ENCODE data around the gene RAB15.
A peak's percentile ranks its signal among the peaks of the same experiment; 100 is the strongest.

Gene RAB15

DNA sequence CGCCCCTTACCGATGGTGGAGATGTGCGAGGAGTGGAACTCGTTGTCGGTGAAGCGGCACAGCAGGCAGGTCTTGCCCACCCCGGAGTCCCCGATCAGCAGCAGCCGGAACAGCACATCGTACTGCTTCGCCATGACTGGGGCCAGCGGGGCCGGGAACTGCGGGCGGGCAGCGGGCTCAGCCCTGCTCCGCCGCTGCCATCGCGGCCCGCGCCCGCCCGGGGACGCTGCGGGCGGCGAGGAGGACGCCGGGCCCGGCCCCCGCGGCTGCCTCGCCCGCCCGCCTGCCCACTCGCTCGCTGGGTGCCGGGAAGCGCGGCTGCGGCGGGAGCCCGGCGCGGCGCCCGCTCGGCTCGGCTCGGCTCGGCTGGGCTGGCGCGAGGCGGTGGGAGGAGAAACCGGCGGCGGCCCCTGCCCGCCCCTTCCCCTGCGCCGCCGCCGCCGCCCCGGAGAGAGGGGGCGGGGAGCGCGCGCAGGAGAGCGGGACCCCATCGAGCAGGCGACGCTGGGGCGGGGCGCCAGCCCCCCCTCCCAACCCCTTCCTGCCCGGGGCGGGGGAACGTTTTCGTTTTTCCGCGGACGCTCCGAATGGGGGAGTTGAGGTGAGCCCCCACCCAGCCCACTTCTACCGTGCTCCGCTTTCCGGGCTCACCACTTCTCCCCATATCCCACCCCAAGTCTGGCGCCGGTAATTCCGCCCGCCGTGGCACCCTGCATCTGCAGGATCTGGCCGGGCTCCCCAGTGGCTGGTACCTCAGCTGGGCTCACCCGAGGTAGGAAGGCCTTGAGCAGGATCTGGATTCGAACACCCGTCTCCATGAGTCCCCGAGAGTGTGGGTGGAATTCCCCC, at the start of gene RAB15:
Gene RAB15, minus strand, starts transcription at position 394 of the 849 bp plus-strand sequence. Its CDS starts 260 bp downstream, at position 134.
- no peak for DNase-seq (ENCODE audit: low read depth, low spot score)
- no peak within 1 kb of the TSS for H3K27ac ChIP-seq

DNA sequence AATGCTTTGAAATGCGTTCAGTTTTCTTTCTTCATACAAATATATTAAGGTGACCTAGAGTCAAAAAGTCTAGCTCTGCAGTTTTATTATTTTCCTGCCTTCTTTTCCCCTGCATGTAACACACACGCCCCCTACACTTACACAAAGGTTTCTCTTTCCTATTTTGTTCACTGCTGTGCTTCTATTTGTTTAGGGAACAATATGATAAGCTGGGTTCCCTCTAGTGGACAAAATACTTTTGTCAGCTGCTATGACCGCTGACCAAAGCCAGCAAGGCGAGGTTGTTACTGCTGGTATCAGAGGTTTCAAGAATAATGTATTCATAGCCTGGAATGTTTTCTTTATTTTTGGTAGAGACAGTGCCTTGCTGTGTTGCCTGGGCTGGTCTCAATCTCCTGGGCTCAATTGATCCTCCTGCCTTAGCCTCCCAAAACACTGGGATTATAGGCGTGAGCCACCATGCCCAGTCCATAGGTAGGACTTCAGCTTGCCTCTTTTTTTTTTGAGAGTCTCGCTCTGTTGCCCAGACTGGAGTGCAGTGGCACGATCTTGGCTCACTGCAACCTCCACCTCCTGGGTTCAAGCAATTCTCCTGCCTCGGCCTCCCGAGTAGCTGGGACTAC, 47.9 kb upstream of the RAB15 start:
- peak; percentile 27 for DNase-seq (ENCODE audit: low read depth, low spot score)
- no peak overlapping the region for H3K27ac ChIP-seq

DNA sequence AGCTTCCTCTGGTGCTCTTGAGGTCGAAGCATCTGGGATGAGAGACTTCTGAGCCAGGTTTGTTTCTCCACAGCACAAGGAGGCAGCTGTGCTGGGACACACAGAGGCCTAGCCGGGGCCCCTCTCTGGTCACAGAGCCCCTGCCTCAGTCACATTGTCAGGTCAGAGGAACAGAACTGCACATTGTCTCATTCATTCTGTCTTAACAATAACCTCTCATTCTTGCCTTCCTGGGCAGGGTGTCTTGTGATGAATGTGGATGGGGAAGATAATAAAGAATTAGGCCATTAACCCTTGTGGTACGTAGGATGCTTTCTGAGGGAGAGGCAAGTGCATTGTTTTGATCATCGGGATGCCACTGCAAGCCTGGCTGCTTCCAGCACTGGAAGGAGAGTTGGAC, 44.3 kb upstream of the RAB15 start:
- no peak for DNase-seq (ENCODE audit: low read depth, low spot score)
- H3K27ac ChIP-seq, result no peak overlapping the region

DNA sequence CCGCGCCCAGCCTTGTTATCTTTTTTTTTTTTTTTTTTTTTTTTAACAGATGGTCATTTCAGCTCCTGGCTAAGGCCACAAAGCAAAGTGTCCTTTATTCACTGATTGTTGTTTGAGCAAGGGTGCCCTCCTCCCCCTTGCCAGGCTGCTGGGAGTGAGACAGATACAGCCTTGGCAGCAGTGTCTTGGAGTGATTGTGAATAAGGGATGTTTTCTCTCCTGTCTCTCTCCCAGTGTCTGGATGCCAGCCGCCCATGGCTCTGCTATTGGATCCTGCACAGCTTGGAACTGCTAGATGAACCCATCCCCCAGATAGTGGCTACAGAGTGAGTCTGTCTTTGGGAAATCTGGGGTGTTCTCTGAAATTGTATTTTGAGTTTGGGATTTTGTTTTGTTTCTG, 43.3 kb upstream of the RAB15 start:
- H3K27ac ChIP-seq, result no peak overlapping the region
- DNase-seq (ENCODE audit: low read depth, low spot score), result no peak

DNA sequence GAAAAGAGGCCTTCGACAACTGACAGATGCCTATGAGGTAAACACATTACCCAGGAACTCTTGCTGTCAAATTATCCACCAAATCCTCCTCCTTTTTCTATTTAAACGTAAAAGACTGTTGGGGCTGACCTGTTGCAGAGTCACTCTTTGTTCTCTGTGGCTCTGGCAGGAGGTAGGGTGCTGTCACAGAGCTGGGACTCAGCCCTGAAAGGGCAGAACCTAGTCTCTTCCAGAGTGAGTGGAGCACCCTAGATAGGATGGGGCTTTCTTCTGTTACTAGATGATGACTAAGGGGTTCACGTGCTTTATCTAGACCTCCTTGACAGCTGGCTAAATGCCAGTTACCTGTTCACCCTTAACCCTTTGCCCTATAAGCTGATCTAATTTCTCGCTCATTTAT, 40.2 kb upstream of the RAB15 start:
- DNase-seq (ENCODE audit: low read depth, low spot score), result no peak
- H3K27ac ChIP-seq, result no peak overlapping the region

DNA sequence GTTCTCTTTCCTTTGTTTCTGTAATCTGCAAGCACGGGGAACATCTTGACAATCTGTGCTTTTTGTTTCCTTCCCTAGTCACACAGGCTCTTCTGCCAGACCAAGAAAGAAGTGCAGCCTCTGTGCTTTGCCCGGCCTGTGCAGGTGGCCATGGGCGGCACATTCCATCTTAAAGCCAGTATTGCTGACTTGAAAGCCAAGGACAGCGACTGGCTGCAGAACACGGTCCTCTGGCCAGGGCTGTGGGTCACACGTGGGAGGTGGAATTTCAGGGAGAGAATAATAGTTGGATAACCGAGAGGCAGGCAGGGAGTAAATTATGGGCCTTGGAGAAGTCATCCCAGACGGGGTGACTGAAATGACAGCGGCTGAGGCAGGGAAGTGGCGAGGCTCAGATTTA, 39.4 kb upstream of the RAB15 start:
- DNase-seq (ENCODE audit: low read depth, low spot score), result no peak
- no peak overlapping the region for H3K27ac ChIP-seq

DNA sequence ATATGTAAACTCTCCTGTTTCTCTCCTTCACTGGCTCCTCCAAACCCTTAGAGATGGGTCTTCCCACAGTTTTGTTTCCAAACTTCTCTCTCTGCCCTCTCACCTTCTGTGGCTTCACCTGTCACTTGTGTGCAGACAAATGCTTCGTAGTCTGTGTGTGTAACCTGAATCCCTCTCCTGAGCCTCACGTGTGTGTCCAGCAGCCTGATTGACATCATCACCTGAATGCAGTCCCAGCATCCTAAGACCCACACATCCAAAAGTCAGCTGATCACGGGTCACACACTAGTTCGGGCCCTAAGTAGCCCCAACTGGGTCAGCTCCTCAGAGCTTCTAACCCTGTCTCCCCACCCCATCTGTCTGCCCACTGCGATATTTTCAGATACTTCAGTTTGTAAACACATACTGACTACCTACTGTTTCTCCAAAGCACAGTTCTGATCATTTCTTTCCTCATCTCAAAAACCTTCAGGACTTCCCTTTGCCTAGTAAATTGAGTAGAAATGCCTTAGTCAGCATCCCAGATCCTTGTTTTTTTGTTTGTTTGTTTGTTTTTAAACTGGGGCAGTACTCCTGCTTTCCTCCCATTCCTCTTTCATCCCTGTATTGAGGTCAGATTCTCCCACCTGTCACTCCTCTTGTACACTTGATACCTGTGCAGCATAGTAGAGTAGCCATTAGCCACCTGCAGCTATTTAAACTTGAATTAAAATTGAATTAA, 38.2 kb upstream of the RAB15 start:
- no peak overlapping the region for H3K27ac ChIP-seq
- no peak for DNase-seq (ENCODE audit: low read depth, low spot score)

DNA sequence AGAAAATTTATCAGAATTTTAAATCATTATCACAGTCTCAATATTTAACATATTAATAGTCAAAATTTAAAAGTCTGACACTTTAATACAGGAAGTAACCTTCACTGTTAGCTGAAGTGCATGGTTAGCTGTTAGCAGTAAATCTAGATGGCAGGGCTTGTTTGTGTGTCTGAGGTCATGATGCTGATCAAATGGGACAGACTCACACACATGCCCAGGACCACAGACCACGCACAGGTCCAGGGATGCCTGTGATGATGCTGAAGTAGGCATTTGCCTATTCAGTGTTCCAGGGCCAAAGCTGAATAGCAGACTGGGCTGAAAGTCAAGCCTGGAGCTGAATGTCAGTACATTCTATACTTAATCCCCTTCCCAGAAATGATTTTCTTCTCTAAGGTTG, 35.1 kb upstream of the RAB15 start:
- no peak overlapping the region for H3K27ac ChIP-seq
- no peak for DNase-seq (ENCODE audit: low read depth, low spot score)

DNA sequence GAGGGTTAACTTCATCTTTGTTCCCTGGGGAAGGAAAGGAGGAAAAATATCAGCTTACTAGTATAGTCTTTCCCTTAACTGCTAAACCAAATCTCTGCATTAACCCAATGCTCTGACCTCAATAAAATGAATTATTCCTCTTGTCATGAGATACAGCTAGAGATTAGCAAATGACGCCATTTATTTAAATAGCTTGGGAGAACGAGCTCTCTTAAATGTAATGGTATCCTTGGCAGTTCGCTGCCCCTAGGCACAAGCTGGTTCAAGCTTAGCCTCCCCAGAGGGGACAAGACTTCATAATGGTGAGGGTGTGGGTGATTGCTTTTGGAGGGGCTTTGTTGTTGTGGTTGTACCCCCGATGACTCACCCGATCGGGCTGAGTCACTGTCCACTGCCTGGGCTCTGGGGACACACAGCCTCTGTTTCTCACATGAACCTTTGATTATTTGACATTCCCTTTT, 34.2 kb upstream of the RAB15 start:
- H3K27ac ChIP-seq, result peak overlapping the region; percentile 19

DNA sequence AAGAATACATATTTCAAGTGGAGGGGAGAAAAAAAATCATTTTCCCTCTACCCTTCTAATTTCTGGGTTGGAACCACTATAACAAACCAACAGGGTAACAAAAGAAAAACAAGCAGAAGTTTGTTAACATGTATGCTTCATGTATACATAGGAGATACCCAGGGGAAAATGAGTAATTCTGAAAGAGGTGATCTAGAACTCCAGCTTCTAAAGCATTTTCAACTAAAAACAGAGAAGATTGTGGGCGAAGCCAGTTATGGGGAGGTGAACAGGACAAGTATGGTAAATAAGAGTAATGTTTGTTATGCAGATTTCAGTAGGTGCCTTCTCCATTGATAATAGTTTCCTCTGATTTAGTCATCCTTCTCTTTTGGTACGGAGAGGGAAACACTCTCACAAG, 31.3 kb upstream of the RAB15 start:
- no peak for DNase-seq (ENCODE audit: low read depth, low spot score)
- H3K27ac ChIP-seq, result no peak overlapping the region

More for the DNA sequence above, 34.2 kb upstream of the RAB15 start:
- DNase-seq (ENCODE audit: low read depth, low spot score), result no peak

DNA sequence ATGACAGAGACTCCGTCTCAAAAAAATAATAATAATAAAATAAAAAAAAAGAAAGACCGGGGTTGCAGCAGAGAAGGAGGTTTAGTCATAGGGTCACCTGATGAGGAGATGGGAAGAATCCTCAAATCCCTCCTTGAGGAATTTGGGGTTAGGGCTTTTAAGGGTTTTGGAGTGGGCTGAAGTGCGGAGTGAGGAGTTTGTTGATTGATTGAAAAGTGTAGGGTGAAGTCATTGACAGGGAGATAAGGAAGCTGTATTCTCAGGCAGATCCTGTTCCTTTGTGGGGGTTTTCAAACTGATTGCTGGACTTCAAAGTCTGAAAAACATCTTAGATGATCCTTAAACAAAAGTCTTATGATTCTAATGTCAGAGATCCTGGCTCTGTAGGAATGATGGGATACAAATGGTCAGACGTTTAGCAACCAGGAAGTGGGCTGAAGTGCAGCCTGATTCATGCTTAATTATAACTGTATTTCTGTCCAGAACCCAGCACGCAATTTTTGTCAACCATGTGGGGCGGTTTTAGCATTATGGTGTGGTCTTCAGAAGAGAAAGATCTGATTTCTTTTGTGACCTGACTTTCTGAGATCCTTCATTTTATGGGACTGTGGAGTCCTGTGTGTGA, 30.6 kb upstream of the RAB15 start:
- no peak for DNase-seq (ENCODE audit: low read depth, low spot score)
- H3K27ac ChIP-seq, result no peak overlapping the region

DNA sequence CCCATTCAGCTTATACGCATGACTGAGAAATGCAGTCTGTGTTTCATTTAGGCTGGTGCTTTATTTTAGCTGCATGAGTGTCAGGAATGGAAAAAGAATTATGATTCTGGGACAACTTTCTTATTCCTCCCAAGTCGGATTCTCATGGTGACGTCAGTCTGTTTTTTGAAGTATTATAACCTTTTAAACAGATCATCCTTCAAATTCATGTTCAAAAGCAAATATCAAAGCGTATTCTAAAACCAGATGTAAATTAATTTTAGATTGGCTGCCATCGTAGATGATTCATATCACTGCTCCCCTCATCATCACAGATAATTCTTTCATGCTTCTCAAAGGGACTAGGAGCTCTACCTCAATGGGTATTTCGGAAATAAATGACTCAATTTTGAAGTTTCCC, 29.6 kb upstream of the RAB15 start:
- DNase-seq (ENCODE audit: low read depth, low spot score), result no peak
- no peak overlapping the region for H3K27ac ChIP-seq

DNA sequence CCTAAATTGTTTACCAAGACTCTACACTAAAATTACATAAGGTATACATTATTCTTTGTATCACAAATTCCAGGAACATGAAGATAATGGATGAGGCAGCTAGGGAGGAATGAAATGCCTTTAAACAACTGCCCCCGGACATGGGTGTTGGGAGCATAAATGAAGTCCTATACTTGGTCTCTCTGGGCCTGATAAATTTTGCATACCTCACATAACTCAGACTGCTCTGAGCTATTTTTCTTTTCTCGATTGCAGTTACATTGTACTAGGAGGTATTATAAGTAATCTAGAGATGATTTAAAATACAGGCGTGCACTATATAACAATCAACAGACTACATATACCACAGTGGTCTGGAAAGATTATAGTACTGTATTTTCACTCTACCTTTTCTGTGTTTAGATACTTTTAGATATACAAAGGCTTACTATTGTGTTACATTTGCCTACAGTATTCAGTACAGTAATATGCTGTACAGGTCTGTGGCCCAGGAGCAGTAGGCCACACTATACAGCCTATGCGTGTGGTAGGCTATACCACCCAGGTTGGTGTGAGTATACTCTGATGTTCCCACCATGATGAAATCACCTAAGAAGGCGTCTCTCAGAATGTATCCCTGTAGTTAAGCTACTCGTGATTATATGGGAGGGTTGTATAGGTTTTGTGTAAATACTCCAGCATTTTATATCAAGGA, 28.9 kb upstream of the RAB15 start:
- DNase-seq (ENCODE audit: low read depth, low spot score), result no peak
- no peak overlapping the region for H3K27ac ChIP-seq

DNA sequence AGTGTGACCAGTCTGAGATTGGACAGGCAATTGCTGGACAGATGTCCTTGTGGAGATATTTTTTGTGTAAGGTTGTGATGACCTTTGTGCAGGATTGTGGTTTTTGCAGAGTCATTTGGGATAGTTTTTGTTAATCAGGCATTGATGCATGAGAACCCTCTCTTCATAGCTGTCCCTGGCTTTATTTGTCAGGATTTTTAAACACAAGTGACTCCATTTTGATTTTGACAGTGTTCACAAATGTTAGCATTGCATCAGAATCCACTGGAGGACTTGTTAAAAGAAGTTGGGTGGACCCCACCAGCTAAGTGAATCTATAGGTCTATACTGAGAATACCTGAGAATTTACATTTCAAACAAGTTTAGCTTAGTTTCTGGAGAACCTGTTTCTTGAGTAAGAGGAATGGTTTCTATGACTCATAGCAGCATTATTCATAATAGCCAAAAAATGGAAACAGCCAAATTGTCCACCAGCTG, 26.4 kb upstream of the RAB15 start:
- peak overlapping the region; percentile 73 for H3K27ac ChIP-seq
- DNase-seq (ENCODE audit: low read depth, low spot score), result peak; percentile 64

DNA sequence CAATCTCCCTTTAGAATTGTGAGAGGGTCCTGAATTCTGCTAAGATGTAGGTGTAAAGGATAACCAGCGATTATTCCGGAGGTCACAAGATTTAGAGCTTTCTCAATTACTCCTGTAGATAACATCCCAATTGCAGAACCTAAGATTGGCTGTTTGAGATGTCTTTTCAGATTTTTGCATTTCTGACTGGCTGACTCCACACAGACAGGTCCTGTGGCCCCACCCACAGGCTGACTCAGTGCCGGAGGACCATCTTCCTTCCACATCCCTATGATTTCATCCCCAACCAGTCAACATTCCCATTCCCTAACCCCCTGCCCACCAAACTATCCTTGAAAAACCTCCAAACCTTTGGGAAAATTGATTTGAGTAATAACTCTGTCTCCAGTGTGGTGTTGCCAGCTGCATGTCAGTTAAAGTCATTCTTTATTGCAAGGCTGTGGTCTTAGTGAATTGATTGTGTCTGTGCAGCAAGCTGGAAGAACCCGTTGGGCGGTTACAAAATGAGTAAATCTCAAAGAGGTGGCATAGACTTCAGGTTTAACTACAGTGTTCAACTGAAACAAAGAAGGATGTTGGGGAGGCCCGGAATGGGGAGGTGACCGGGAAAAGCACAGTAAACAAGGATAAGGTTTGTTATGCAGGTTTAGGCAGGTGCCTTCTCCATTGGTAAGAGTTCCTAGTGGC, 25.1 kb upstream of the RAB15 start:
- peak; percentile 69 for DNase-seq (ENCODE audit: low read depth, low spot score)
- peak overlapping the region; percentile 73 for H3K27ac ChIP-seq

DNA sequence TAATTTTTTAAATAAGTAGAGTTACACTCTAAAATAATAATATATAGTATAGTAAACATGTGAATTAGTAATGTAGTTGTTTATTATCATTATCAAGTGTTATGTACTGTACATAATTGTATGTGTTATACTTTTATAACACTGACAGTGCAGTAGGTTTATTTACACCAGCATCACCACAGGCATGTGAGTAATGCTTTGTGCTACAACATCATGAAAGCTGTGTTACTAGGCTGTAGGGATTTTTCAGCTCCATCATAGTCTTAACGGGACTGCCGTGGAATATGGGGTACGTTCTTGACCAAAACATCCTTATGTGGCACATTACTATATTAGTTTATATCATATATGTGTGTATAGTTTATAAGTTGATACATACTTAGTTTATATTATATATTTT, 23.2 kb upstream of the RAB15 start:
- no peak for DNase-seq (ENCODE audit: low read depth, low spot score)

DNA sequence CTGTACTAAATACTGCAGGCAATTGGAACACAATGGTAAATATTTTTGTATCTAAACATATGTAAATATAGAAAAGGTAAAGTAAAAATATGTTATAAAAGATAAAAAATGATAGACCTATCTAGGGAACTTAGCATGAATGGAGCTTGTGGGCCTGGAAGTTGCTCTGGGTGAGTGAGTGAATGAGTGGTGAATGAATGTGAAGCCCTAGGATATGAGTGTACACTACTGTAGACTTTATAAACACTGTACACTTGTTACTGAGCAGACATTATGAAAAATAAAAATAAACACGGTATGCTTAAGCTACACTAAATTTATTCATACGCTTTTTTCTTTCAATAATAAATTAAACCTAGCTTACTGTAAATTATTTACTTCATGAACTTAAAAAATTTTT, 22.4 kb upstream of the RAB15 start:
- DNase-seq (ENCODE audit: low read depth, low spot score), result no peak

More for the DNA sequence above, 23.2 kb upstream of the RAB15 start:
- no peak overlapping the region for H3K27ac ChIP-seq

DNA sequence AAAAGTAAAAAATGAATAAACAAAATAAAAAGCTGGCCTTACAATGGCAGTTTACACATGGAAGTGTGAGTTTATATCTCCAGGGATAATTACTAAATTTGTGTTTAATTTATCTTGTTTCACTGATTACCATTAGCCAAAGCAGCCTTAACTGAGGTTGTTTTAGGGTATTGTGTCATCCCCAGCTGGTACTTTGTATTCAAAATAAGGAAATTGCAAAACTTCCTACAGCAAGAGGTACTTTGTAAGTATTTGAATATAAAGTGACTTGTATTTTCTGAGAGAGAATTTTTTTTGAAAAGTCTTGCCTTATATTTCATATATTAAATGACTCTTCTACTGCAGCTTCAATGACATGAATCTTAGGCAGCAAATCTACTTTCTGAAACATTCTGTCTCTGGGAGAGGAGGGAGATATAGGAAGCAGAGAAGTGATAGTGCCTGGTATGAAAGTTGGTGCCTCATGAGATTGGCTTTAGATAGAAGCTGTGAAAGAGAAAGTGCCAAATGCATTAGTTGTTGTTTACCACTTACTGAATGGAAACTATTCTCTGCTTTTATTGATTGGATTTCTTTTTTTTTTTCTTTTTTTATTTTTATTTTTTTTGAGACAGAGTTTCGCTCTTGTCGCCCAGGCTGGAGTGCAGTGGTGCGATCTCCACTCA, 21.3 kb upstream of the RAB15 start:
- no peak for DNase-seq (ENCODE audit: low read depth, low spot score)
- no peak overlapping the region for H3K27ac ChIP-seq

More for the DNA sequence above, 22.4 kb upstream of the RAB15 start:
- no peak overlapping the region for H3K27ac ChIP-seq

All from epithelial cell of prostate (primary cell).